Measurements from ENCODE around the gene PCDH10. TPM values are rescaled to one million over a fixed set of nuclear protein-coding genes. Genes with fewer than 3 reads are reported as not detected.

The PCDH10 gene
- total and polyA plus RNA-seq, 2 of the 8 experiments (the other 6 are each of a cell fraction or from before 2014, with no cell fraction given): 2.2 to 10.0 TPM

DNA sequence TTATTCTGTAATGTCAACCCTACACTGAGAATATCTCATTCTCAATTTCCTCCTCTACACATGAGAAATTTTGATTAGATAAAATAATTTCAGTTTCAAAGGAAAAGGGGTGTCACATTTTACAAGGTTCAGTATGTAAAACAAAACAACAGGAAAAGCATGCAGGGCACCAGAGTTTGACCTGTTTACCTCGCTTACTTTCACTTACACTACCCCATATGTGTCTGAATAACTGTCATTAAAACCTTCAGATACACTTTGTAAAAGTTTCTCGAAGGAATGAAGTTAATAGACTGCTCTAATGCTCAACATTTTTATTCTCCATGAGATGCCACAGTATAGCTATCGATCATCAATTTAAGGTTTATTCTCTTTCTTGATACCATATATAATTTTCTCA lies 12.3 kb upstream of the PCDH10 start:
- Histone ChIP-seq H3K27ac (ENCODE audit: low read depth, low read length) (no peak overlapping the region), H3K4me1 (replicated peaks in 1 of 4; ENCODE audit: control insufficient read depth in 3 of 4, insufficient read depth in 4 of 4, low read length in 3 of 4) (peaks cover 0 to 3% (median 0%) of the 10 kb centered on the region in 4 experiments; a peak in 1 of 7 replicates), H2AFZ (ENCODE audit: low read length) (no peak overlapping the region), H3K79me2 (ENCODE audit: control insufficient read depth in 1 of 2, insufficient read depth in 2 of 2, low read length in 2 of 2) (no peaks in the 10 kb centered on the region), H3K4me3 (ENCODE audit: extremely low read depth in 1 of 4, insufficient read depth in 2 of 4, low read depth in 3 of 4, low read length in 4 of 4) (no peak overlapping the region), H3K36me3 (ENCODE audit: control insufficient read depth in 2 of 4, insufficient read depth in 4 of 4, low read length in 3 of 4) (no peaks in the 10 kb centered on the region), H4K8ac (ENCODE audit: extremely low read depth, insufficient read depth, low read length) (no peak overlapping the region), H2AK5ac (ENCODE audit: low read depth, low read length) (no peak overlapping the region), H3K56ac (replicated peaks; ENCODE audit: insufficient read length, low read depth, low read length) (no peak overlapping the region), H3K23ac (ENCODE audit: insufficient read length) (no peak overlapping the region), H3K79me1 (ENCODE audit: low read depth, low read length) (no peaks in the 10 kb centered on the region), H2BK5ac (ENCODE audit: low read depth, low read length) (no peak overlapping the region), H3K9ac (replicated peaks in 1 of 4; ENCODE audit: extremely low read depth in 1 of 4, low read depth in 3 of 4, low read length in 3 of 4) (no peak overlapping the region), H4K5ac (ENCODE audit: insufficient read length, low read depth, low read length) (no peak overlapping the region), H3K27me3 (replicated peaks in 1 of 4; ENCODE audit: control insufficient read depth in 3 of 4, extremely low read depth in 1 of 4, insufficient read depth in 3 of 4, low read length in 3 of 4) (no peaks in the 10 kb centered on the region), H2BK120ac (replicated peaks; ENCODE audit: low read depth, low read length) (no peak overlapping the region), H3K14ac (ENCODE audit: insufficient read length) (no peak overlapping the region), H4K20me1 (replicated peaks in 1 of 2; ENCODE audit: control insufficient read depth in 1 of 2, insufficient read depth in 2 of 2, low read length in 2 of 2) (no peaks in the 10 kb centered on the region), H3K18ac (ENCODE audit: extremely low read depth, low read length) (no peak overlapping the region), H2BK20ac (ENCODE audit: low read length) (no peak overlapping the region), H3K9me3 (ENCODE audit: insufficient read depth in 2 of 2, low read depth in 1 of 2, low read length in 1 of 2) (no peaks in the 10 kb centered on the region), H3K4ac (replicated peaks; ENCODE audit: insufficient read length, low read depth, low read length) (no peak overlapping the region), H4K91ac (replicated peaks; ENCODE audit: insufficient read length, low read length) (no peak overlapping the region), H3K23me2 (ENCODE audit: low read depth, low read length) (no peaks in the 10 kb centered on the region), H2BK12ac (ENCODE audit: low read depth, low read length) (no peak overlapping the region), H3K4me2 (ENCODE audit: insufficient read depth in 1 of 2, low read depth in 2 of 2, low read length in 2 of 2) (no peak overlapping the region), H2BK15ac (ENCODE audit: low read length) (no peak overlapping the region)
- ChIA-PET POLR2A (ENCODE audit: partially characterized antibody) (no interaction called here), CTCF (ENCODE audit: partially characterized antibody) (interaction anchor here (1.2 to 3.2 kb wide), 2 partner anchors 10 to 16 kb away, joined by 3 to 11 read pairs; no protein-coding TSS in a partner anchor)
- DNase-seq (ENCODE audit: low read depth in 1 of 2, low spot score in 2 of 2) (no peak), FAIRE-seq (no peak)
- TF ChIP-seq HDAC6 (IDR thresholded peaks at IDR 0.05; ENCODE audit: low read depth, low read length) (no peak), CHD2 (IDR thresholded peaks at IDR 0.05; ENCODE audit: low read length) (no peak), FOSL1 (IDR thresholded peaks at IDR 0.05; ENCODE audit: insufficient read depth, low read depth, low read length) (no peak)
- 90% methylated on average over 3 of the region's 3 CpGs; no CpG with 5 or more reads in 1 of the 2 experiments for WGBS, 2 experiments (ENCODE audit: extremely low coverage in 1 of 2, insufficient coverage in 1 of 2, insufficient read length in 1 of 2, insufficient replicate concordance in 2 of 2, low coverage in 1 of 2, low lambda C conversion rate in 2 of 2, missing lambda C conversion rate in 1 of 2)

All from H1 (cell line).